GM12801 (cell line): ENCODE data around the gene C3.

Source experiments
- CTCF ChIP-seq: IDR thresholded peaks from one replicate; pipeline ENCODE4 v1.5.1; 2011; ENCODE audit warnings: control low read depth; ENCODE audit not compliant: insufficient read length; ENCODE audit errors: extremely low read depth

The C3 gene

DNA sequence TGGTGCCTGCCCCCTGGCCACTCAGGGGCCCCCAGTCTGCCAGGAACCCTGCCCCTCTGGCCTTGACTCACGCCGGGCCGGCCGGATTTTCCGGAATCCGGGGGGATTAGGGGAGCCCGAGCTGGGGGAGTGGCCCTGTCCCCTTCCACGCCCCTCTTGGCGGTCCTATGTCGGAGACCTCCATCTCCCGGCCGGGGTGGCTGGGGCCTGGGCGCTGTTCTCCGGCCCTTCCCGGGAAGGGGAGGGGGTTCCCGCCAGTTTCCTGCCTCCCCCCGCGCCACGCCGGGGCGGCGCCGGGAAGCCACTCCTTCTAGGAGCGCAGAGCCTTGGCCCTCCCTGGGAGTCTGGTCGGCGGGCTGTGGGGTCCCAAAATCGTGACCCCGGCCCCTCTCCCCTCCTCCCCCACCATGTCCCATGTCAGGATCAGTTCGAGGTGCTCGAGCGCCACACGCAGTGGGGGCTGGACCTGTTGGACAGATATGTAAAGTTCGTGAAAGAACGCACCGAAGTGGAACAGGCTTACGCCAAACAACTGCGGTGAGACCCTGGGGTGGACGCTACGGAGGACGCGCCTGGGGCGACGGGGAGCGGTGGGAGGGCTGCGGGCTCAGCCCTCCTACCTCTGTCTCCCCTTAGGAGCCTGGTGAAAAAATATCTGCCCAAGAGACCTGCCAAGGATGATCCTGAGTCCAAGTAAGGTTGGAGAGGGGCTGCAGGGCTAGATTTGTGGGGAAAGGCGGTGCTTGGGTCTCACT lies 20.3 kb upstream of the C3 start:
- TF ChIP-seq CTCF: no peak

DNA sequence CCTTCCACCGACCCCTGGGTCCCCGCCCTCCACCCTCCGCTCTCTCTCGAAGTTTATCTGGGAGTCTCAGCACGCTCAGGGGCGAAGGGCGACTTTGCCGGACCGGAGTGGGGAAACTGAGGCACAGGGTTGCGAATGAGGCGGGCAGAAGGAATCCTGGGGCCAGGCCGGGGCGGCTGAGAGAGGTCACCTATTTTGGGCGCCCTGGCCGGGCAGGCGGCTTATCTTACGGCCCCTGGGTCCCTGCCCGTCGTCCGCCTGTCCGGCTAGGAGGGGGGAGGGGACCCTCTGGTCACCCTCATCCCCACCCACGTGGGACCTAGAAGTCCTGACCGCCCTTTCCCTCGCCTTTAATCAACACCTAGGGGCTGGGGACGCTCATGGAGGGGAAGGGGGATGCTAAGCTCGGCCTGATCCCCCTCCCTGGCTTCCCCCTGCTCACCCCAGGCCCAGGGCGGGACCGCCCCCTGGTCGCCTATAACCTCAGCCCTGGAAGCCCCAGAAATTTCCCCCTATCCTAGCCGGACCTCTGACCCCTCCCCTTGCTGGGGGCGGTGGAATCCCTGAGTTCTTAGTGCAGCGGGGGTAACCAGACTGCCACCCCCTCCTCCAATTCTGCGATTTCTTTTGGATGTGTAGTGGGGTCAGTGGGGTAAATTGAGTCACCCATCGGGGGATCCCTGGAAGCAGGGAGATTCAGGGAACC lies 19.6 kb upstream of the C3 start:
- TF ChIP-seq CTCF: no peak

DNA sequence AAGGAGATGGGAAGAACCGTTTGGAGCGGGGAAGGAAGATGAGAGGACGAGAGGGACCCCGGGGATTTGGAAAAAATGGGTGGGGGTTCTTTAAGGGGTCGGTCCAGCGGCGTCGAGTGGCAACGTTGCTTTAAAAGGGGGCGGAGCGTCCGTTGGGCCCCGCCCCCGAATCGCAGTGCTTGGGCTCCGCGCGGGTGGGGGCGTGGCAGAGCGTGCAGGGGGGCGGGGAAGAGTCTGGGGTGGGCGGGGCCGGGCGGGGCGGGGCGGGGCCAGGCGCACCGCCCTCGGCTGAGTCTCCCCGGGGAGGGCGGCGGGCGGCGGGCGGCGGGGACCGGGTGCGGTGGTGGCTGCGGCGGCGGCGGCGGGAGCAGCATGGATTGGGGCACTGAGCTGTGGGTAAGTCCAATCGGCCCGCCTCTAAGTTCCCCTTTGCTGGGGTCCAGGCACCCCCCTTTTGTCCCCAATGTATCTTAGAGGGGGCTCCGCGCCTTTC lies 19.0 kb upstream of the C3 start, which contains the start of gene TRIP10:
TSS of gene TRIP10 (plus strand) at position 291 of the 493 bp plus-strand sequence. CDS start at position 373, 82 bp downstream.
- TF ChIP-seq CTCF: no peak

GRCh38 chr19:6738787-6739389 lies 18.4 kb upstream of the C3 start:
- no peak for TF ChIP-seq CTCF

DNA sequence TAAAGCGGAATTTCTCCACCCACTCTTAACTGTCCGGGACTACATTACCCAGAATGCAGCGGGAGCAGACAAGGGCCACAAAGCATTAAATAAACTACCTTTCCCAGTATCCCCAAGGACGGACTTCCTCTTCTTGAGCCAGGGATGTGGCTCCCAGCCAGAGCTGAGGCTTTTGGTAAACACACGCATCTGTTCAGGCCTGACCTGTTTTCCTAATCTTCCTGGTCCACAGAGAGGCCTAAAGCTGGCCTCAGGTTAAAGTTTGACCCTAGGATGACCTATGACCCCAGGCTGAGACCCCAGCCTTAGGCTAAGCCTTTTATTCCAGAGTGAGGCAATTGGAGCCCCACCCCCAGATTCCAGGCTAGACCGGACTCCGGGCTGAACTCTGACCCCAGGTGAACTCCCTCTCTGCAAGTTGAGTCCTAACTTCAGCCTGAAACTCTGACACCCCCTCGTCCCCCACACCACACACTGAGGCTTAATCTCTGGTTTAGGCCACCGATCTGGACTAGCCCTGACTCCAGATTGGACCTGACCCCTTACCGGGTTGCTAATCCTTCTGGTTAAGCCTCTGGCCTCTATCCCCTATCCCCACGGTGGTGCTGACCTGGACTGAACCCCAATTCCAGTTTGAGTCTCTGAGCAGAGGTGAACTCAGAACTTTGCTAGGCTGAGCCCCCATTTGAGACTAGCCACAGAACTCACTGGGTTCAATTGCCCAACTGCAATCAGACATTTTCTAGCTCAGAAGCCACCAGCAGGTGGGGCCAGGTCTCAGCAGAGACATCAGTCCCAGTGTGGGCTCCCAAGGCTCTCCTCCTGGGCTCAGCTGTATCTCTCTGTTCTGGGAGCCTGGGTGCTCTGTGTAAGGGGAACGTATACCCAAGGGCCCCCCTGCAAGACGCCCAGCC lies 17.7 kb upstream of the C3 start:
- TF ChIP-seq CTCF: no peak

GRCh38 chr19:6737284-6737872 lies 16.9 kb upstream of the C3 start, which contains the start of gene GPR108:
GPR108 (minus strand) TSS chr19:6737580; CDS start chr19:6737576, 4 bp downstream.
- no peak for TF ChIP-seq CTCF
